ENCODE data around the gene SYNJ1. TPM values are rescaled to one million over a fixed set of nuclear protein-coding genes. Genes with fewer than 3 reads are reported as not detected.

The SYNJ1 gene
- total and polyA plus RNA-seq, 10 of the 15 experiments (the other 5 are each of a cell fraction or from before 2014, with no cell fraction given): 1.2 to 7.0 (median 3.5) TPM

DNA sequence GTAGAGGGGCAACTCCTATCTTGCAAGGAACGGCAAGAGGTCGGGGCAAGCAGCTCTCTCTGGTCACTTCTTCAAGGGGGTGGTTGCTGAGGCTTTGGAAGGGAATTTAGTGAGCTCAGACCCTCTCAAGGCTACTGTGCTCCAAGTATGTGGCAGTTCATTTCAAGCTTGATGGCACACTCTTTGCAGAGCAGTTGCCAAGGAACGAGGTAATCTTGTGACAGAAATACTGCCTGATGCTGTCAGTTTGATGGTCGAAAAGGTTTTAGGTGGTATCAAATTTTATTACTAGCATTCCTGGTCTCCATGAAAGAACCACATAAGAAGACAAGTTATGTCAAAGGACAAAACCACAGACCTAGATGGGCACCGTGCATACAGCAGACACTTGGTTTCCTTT, 128.7 kb downstream of the SYNJ1 start:
- POLR2A ChIA-PET: no interaction called here
- H3K27me3 ChIP-seq (replicated peaks in 1 of 2; ENCODE audit: control insufficient read depth in 2 of 2, insufficient read depth in 2 of 2, low read length in 1 of 2): no peaks in the 10 kb centered on the region
- H3K4me1 ChIP-seq (ENCODE audit: control insufficient read depth, insufficient read depth, low read length): no peaks in the 10 kb centered on the region
- WGBS (ENCODE audit: insufficient coverage, insufficient replicate concordance, low lambda C conversion rate, missing lambda C conversion rate): 64% methylated on average over 5 of the region's 5 CpGs
- no TSS peak for BruUV-seq (replicated peaks)
- no peak overlapping the region for H3K27ac ChIP-seq (ENCODE audit: control insufficient read depth, insufficient read depth)
- peaks cover 2 to 16% of the 10 kb centered on the region in 2 experiments; a peak in 3 of 4 replicates for H3K36me3 ChIP-seq (ENCODE audit: control insufficient read depth in 2 of 2, insufficient read depth in 2 of 2, low read length in 1 of 2)
- RAD21 ChIA-PET (ENCODE audit: unreplicated experiment): interaction anchor here (0.6 to 3.2 kb wide), 2 partner anchors 174 to 196 kb away, joined by 3 to 17 read pairs; no protein-coding TSS in a partner anchor
- no peak overlapping the region for H3K4me3 ChIP-seq
- no peak overlapping the region for H3K9ac ChIP-seq (ENCODE audit: control insufficient read depth, insufficient read depth, low read length)
- no peak for TF ChIP-seq HDAC6 (IDR thresholded peaks at IDR 0.05; ENCODE audit: unreplicated experiment)
- TF ChIP-seq, protein P1, sequence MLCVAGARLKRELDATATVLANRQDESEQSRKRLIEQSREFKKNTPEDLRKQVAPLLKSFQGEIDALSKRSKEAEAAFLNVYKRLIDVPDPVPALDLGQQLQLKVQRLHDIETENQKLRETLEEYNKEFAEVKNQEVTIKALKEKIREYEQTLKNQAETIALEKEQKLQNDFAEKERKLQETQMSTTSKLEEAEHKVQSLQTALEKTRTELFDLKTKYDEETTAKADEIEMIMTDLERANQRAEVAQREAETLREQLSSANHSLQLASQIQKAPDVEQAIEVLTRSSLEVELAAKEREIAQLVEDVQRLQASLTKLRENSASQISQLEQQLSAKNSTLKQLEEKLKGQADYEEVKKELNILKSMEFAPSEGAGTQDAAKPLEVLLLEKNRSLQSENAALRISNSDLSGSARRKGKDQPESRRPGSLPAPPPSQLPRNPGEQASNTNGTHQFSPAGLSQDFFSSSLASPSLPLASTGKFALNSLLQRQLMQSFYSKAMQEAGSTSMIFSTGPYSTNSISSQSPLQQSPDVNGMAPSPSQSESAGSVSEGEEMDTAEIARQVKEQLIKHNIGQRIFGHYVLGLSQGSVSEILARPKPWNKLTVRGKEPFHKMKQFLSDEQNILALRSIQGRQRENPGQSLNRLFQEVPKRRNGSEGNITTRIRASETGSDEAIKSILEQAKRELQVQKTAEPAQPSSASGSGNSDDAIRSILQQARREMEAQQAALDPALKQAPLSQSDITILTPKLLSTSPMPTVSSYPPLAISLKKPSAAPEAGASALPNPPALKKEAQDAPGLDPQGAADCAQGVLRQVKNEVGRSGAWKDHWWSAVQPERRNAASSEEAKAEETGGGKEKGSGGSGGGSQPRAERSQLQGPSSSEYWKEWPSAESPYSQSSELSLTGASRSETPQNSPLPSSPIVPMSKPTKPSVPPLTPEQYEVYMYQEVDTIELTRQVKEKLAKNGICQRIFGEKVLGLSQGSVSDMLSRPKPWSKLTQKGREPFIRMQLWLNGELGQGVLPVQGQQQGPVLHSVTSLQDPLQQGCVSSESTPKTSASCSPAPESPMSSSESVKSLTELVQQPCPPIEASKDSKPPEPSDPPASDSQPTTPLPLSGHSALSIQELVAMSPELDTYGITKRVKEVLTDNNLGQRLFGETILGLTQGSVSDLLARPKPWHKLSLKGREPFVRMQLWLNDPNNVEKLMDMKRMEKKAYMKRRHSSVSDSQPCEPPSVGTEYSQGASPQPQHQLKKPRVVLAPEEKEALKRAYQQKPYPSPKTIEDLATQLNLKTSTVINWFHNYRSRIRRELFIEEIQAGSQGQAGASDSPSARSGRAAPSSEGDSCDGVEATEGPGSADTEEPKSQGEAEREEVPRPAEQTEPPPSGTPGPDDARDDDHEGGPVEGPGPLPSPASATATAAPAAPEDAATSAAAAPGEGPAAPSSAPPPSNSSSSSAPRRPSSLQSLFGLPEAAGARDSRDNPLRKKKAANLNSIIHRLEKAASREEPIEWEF (IDR thresholded peaks at IDR 0.05; ENCODE audit: insufficient replicate concordance, low read depth, low read length): no peak
- no peaks in the 10 kb centered on the region for H4K20me1 ChIP-seq (ENCODE audit: control insufficient read depth, insufficient read depth)
- no peak for FAIRE-seq
- no peak overlapping the region for H3K4me2 ChIP-seq (ENCODE audit: control insufficient read depth, insufficient read depth)
- no peaks in the 10 kb centered on the region for H3K9me3 ChIP-seq (replicated peaks; ENCODE audit: control insufficient read depth, insufficient read depth, low read length)
- CTCF ChIA-PET: interaction anchor here (1.1 to 5.1 kb wide), 4 partner anchors 12 to 196 kb away, joined by 3 to 90 read pairs (median 26); partner anchors contain the start of gene CFAP298
- SMC1A ChIA-PET (ENCODE audit: uncharacterized antibody, unreplicated experiment): interaction anchor here (2.6 kb wide), 1 partner anchor 197 kb away, joined by 13 read pairs; no protein-coding TSS in a partner anchor
- no peaks in the 10 kb centered on the region for H3K79me2 ChIP-seq (ENCODE audit: control insufficient read depth, insufficient read depth, low read length)
- intact Hi-C loops (cut with micrococcal nuclease; ENCODE audit: unreplicated experiment) (no loop called here), in situ Hi-C loops (cut with MboI) (no loop called here)
- DNase-seq (ENCODE audit: low read depth, low spot score): no peak
- ATAC-seq: no peak
- H2AFZ ChIP-seq (ENCODE audit: control insufficient read depth, low read depth, low read length): no peak overlapping the region
